IMR-90 (cell line): ENCODE data around the gene GABPB1. TPM values are rescaled to one million over a fixed set of nuclear protein-coding genes. Genes with fewer than 3 reads are reported as not detected.
A peak's percentile ranks its signal among the peaks of the same experiment; 100 is the strongest.

Experiments
- ATAC-seq: fragments of 200-7000 bp; cut with Tn5 transposase; 2 replicates; pipeline ENCODE4 v1.9.1; 2020; ENCODE audit warnings: low read depth, mild to moderate bottlenecking, moderate library complexity
- BruUV-seq: library from RNA; stranded (reverse); fragments of 400-500 nt; replicated peaks from 2 replicates; lab custom pipeline; 2021; lab: Mats Ljungman, UMichigan
- CTCF ChIA-PET: fragments of 300-600 bp; formaldehyde crosslinking; extraction: SDS; loops from one replicate; lab custom pipeline; 2021; ENCODE audit warnings: antibody characterized with exemption; lab: Yijun Ruan, JAX
- POLR2A ChIA-PET: fragments of 300-600 bp; sonication (Branson Sonifier 250); formaldehyde crosslinking; loops from one replicate; lab custom pipeline; 2022; ENCODE audit warnings: antibody characterized with exemption; ENCODE audit not compliant: unreplicated experiment; lab: Charles Lee
- DNase-seq: peaks from one replicate; pipeline ENCODE4 v3.0.0; 2013
- H2AFZ ChIP-seq: replicated peaks from 2 replicates; pipeline ENCODE3; 2013; ENCODE audit warnings: low read length, mild to moderate bottlenecking; ENCODE audit not compliant: poor library complexity
- H2AK5ac ChIP-seq: 2 replicates; pipeline ENCODE4 v1.6.1; 2013; ENCODE audit warnings: low read depth, low read length, inconsistent platforms
- H2AK9ac ChIP-seq: replicated peaks from 2 replicates; pipeline ENCODE3; 2013; ENCODE audit warnings: mild to moderate bottlenecking, low read depth, low read length, moderate library complexity; ENCODE audit not compliant: poor library complexity
- H2BK120ac ChIP-seq: 2 replicates; pipeline ENCODE4 v1.6.1; 2013; ENCODE audit warnings: low read depth, low read length, inconsistent platforms
- H2BK15ac ChIP-seq: 3 replicates; pipeline ENCODE4 v1.6.1; 2013; ENCODE audit warnings: low read depth, low read length, inconsistent platforms
- H2BK20ac ChIP-seq: 2 replicates; pipeline ENCODE4 v1.6.1; 2013; ENCODE audit warnings: low read depth, mild to moderate bottlenecking, inconsistent platforms, low read length, moderate library complexity
- H2BK5ac ChIP-seq: 2 replicates; pipeline ENCODE4 v1.6.1; 2013; ENCODE audit warnings: mild to moderate bottlenecking, low read depth, low read length, inconsistent platforms; ENCODE audit not compliant: poor library complexity, severe bottlenecking
- H3K14ac ChIP-seq: replicated peaks from 2 replicates; pipeline ENCODE4 v1.6.1; 2013; ENCODE audit warnings: low read depth, low read length, inconsistent platforms
- H3K18ac ChIP-seq: 2 replicates; pipeline ENCODE4 v1.6.1; 2013; ENCODE audit warnings: low read depth, low read length, control low read depth
- H3K23ac ChIP-seq: 2 replicates; pipeline ENCODE4 v1.6.1; 2013; ENCODE audit warnings: low read depth, low read length, inconsistent platforms
- H3K27ac ChIP-seq: 2 replicates; pipeline ENCODE4 v1.5.1; 2013; ENCODE audit warnings: mild to moderate bottlenecking, control low read depth, low read length; ENCODE audit not compliant: insufficient read depth
- H3K27me3 ChIP-seq: 2 replicates; pipeline ENCODE4 v1.6.1; 2013; ENCODE audit warnings: low read length; ENCODE audit not compliant: control insufficient read depth, insufficient read depth
- H3K36me3 ChIP-seq: 2 replicates; pipeline ENCODE4 v1.6.1; 2013; ENCODE audit warnings: low read length, mixed read lengths; ENCODE audit not compliant: control insufficient read depth, insufficient read depth
- H3K4ac ChIP-seq: 2 replicates; pipeline ENCODE4 v1.6.1; 2013; ENCODE audit warnings: low read depth, low read length, inconsistent platforms
- H3K4me1 ChIP-seq: 2 replicates; pipeline ENCODE4 v1.6.1; 2013; ENCODE audit warnings: low read length, mixed read lengths; ENCODE audit not compliant: control insufficient read depth, insufficient read depth
- H3K4me2 ChIP-seq: 2 replicates; pipeline ENCODE4 v1.6.1; 2013; ENCODE audit warnings: low read depth, mild to moderate bottlenecking, control low read depth, low read length, moderate library complexity
- H3K4me3 ChIP-seq: 2 replicates; pipeline ENCODE4 v1.5.1; 2013; ENCODE audit warnings: low read depth, mild to moderate bottlenecking, control low read depth, low read length, moderate library complexity; ENCODE audit not compliant: insufficient read depth
- H3K56ac ChIP-seq: 2 replicates; pipeline ENCODE4 v1.6.1; 2013; ENCODE audit warnings: low read length, inconsistent platforms; ENCODE audit not compliant: insufficient read depth; ENCODE audit errors: extremely low read depth
- H3K79me1 ChIP-seq, 2 experiments: 2 replicates each; pipeline ENCODE4 v1.6.1; 2013; ENCODE audit warnings: low read length in 2 of 2, inconsistent platforms in 1 of 2, low read depth in 1 of 2
- H3K9ac ChIP-seq: 2 replicates; pipeline ENCODE4 v1.6.1; 2013; ENCODE audit warnings: low read depth, low read length, control low read depth
- H3K9me1 ChIP-seq: 2 replicates; pipeline ENCODE4 v1.6.1; 2013; ENCODE audit warnings: low read length, inconsistent platforms; ENCODE audit not compliant: insufficient read depth
- H3K9me3 ChIP-seq: 2 replicates; pipeline ENCODE4 v1.6.1; 2013; ENCODE audit warnings: low read length; ENCODE audit not compliant: control insufficient read depth, insufficient read depth
- H4K20me1 ChIP-seq: 2 replicates; pipeline ENCODE4 v1.6.1; 2013; ENCODE audit warnings: low read length, inconsistent platforms; ENCODE audit not compliant: insufficient read depth
- H4K5ac ChIP-seq: 2 replicates; pipeline ENCODE4 v1.6.1; 2013; ENCODE audit warnings: mild to moderate bottlenecking, low read depth, low read length, control low read depth
- H4K8ac ChIP-seq, 2 experiments: 2 replicates each; pipeline ENCODE4 v1.6.1; 2013; ENCODE audit warnings: low read depth in 2 of 2, low read length in 2 of 2, control low read depth in 1 of 2, inconsistent platforms in 1 of 2
- H4K91ac ChIP-seq: 2 replicates; pipeline ENCODE4 v1.6.1; 2013; ENCODE audit warnings: low read depth, low read length, inconsistent platforms; ENCODE audit not compliant: insufficient read depth
- FOS ChIP-seq: fragments of 150-350 bp; IDR thresholded peaks from 2 replicates; pipeline ENCODE4 v1.6.1; 2016; ENCODE audit warnings: low read depth, low read length
- dilution Hi-C: fragments of 300-500 bp; cut with HindIII; formaldehyde crosslinking; loops from one replicate; pipeline ENCODE4 v1.14.3; 2018; ENCODE audit warnings: low sequenced_read_pairs; ENCODE audit not compliant: unreplicated experiment
- in situ Hi-C: fragments of 300-500 bp; cut with MboI; formaldehyde crosslinking; loops from 3 replicates; pipeline ENCODE4 v1.14.3; 2019; ENCODE audit warnings: low sequenced_read_pairs, inconsistent platforms, mixed read lengths
- intact Hi-C: fragments of 100-400 bp; cut with micrococcal nuclease; formaldehyde crosslinking; loops from 2 replicates; pipeline ENCODE4 v1.10.0; 2022
- polyA plus RNA-seq, 3 experiments: library from polyadenylated mRNA; depleted of rRNA; stranded (reverse); fragments of >200 nt; gene quantifications; 2 replicates each; pipeline ENCODE4 v1.2.3, GENCODE V29; 2012; ENCODE audit warnings: low replicate concordance in 1 of 3
- total RNA-seq: library from RNA; depleted of rRNA; stranded (reverse); fragments of >200 nt; gene quantifications from 2 replicates; pipeline ENCODE4 v1.2.3, GENCODE V29; 2012

GABPB1 gene
- total and polyA plus RNA-seq, 2 of the 4 experiments (the other 2 are of a cell fraction) = 26.3 to 89.3 TPM

DNA sequence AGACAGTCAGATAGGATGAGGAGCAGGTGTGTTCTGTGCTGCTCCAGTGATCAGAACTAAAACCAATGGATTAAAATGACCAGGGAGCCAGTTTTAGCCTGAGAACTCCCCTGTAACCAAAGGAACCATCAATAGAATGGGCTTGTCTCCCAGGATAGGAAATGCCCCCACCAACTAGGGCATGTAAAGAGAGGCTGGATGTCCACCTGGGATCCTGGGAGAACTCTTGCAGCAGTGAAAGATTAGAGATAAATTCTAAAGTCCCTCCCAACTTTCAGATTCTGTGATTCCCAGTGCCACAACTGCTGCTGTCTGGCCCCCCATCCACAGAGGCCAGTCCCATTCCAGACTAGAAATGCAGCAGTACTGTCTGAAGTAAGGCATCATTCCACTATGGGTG, 123.2 kb downstream of the GABPB1 start:
- CTCF ChIA-PET = interaction anchor here (3.2 kb wide), 1 partner anchor 10 kb away, joined by 9 read pairs; no protein-coding TSS in a partner anchor
- no peak for TF ChIP-seq FOS
- ATAC-seq (no peak), DNase-seq (no peak)
- Histone ChIP-seq H3K4me1 (peaks cover 1% of the 10 kb centered on the region; the same call in 1 of the 2 replicates), H2BK15ac (no peak overlapping the region), H2AK5ac (no peak overlapping the region), H3K18ac (no peak overlapping the region), H4K91ac (no peak overlapping the region), H3K9ac (no peak overlapping the region), H3K4me2 (no peak overlapping the region), H3K36me3 (no peaks in the 10 kb centered on the region), H2BK20ac (peak overlapping the region; percentile 33; the same call in 1 of the 2 replicates), H3K56ac (no peak overlapping the region), H3K9me1 (peaks cover 8% of the 10 kb centered on the region; the same call in 1 of the 2 replicates), H4K8ac (no peak overlapping the region), H3K27me3 (no peaks in the 10 kb centered on the region), H2AK9ac (no peak overlapping the region), H3K4ac (no peak overlapping the region), H2BK5ac (no peak overlapping the region), H4K20me1 (no peaks in the 10 kb centered on the region), H2AFZ (no peak overlapping the region), H3K14ac (no peak overlapping the region), H3K79me1 (no peaks in the 10 kb centered on the region), H4K5ac (no peak overlapping the region), H2BK120ac (no peak overlapping the region), H3K4me3 (no peak overlapping the region), H3K23ac (no peak overlapping the region), H3K9me3 (no peaks in the 10 kb centered on the region), H3K27ac (no peak overlapping the region)
- no TSS peak for BruUV-seq
- in situ Hi-C loops (no loop called here), dilution Hi-C loops (no loop called here), intact Hi-C loops (no loop called here)
- POLR2A ChIA-PET = no interaction called here
